CD14-positive monocyte (primary cell): ENCODE data around the gene TEN1. TPM values are rescaled to one million over a fixed set of nuclear protein-coding genes. Genes with fewer than 3 reads are reported as not detected.

Experiments used
- DNase-seq, 3 donors: peaks; one replicate each; pipeline ENCODE4 v3.0.0-alpha.2; 2011 to 2022
- H2AFZ ChIP-seq: 2 replicates; pipeline ENCODE4 v1.6.0; 2012; ENCODE audit warnings: mild to moderate bottlenecking, low read depth, low read length, inconsistent platforms; ENCODE audit not compliant: insufficient read depth, poor library complexity, severe bottlenecking
- H3K27ac ChIP-seq, 2 donors: 1 replicate in 1 of 2; 2 replicates in 1 of 2; pipeline ENCODE4 v1.5.1; 2012 to 2013; ENCODE audit warnings: low read length in 2 of 2, control low read depth in 1 of 2, inconsistent platforms in 1 of 2, low read depth in 1 of 2, mild to moderate bottlenecking in 1 of 2
- H3K27me3 ChIP-seq, 2 donors: one replicate each; pipeline versions ENCODE4 v1.6.0 to v1.6.1; 2011 to 2013; ENCODE audit warnings: low read length in 2 of 2; ENCODE audit not compliant: control insufficient read depth in 2 of 2, insufficient read depth in 2 of 2
- H3K36me3 ChIP-seq, 2 donors: replicated peaks in 1 of 2; 1 replicate in 1 of 2; 2 replicates in 1 of 2; pipeline versions ENCODE4 v1.5.1 to v1.6.1; 2012 to 2013; ENCODE audit warnings: low read length in 2 of 2, control low read depth in 1 of 2, inconsistent platforms in 1 of 2, mild to moderate bottlenecking in 1 of 2; ENCODE audit not compliant: insufficient read depth in 2 of 2, control insufficient read depth in 1 of 2
- H3K4me1 ChIP-seq, 2 donors: 1 replicate in 1 of 2; 2 replicates in 1 of 2; pipeline versions ENCODE4 v1.5.1 to v1.6.1; 2012 to 2013; ENCODE audit warnings: low read length in 2 of 2, control low read depth in 1 of 2, inconsistent platforms in 1 of 2, mild to moderate bottlenecking in 1 of 2, moderate library complexity in 1 of 2; ENCODE audit not compliant: insufficient read depth in 2 of 2, control insufficient read depth in 1 of 2
- H3K4me2 ChIP-seq: replicated peaks from 2 replicates; pipeline ENCODE3; 2012; ENCODE audit warnings: low read length, moderate library complexity, mild to moderate bottlenecking; ENCODE audit not compliant: poor library complexity, severe bottlenecking; ENCODE audit errors: extremely low read depth
- H3K4me3 ChIP-seq, 3 experiments: fragments of 200-600 bp in 1 of 3; sonication (generic) in 1 of 3; replicated peaks in 1 of 3; 1 replicate in 2 of 3; 2 replicates in 1 of 3; pipeline ENCODE4 v1.5.1; 2011 to 2013; ENCODE audit warnings: low read length in 3 of 3, mild to moderate bottlenecking in 3 of 3, control low read depth in 2 of 3, low read depth in 2 of 3, inconsistent platforms in 1 of 3, moderate library complexity in 1 of 3
- H3K79me2 ChIP-seq: 2 replicates; pipeline ENCODE4 v1.6.0; 2012; ENCODE audit warnings: mild to moderate bottlenecking, control low read depth, inconsistent platforms, low read length, moderate library complexity; ENCODE audit not compliant: insufficient read depth
- H3K9ac ChIP-seq: 2 replicates; pipeline ENCODE4 v1.6.0; 2017; ENCODE audit warnings: low read length, mild to moderate bottlenecking; ENCODE audit not compliant: insufficient read depth, poor library complexity, severe bottlenecking
- H3K9me3 ChIP-seq, 2 donors: replicated peaks in 1 of 2; 1 replicate in 1 of 2; 2 replicates in 1 of 2; pipeline versions ENCODE4 v1.5.1 to v1.6.1; 2012 to 2013; ENCODE audit warnings: low read length in 2 of 2, control low read depth in 1 of 2; ENCODE audit not compliant: control insufficient read depth in 1 of 2, insufficient read depth in 1 of 2
- H4K20me1 ChIP-seq: 2 replicates; pipeline ENCODE4 v1.6.0; 2012; ENCODE audit warnings: mild to moderate bottlenecking, low read length, control low read depth, moderate library complexity; ENCODE audit not compliant: insufficient read depth
- H3K27ac Mint-ChIP-seq, 7 donors: one replicate each; pipeline ENCODE4 v1.8.0; 2020; ENCODE audit warnings: mild to moderate bottlenecking in 7 of 7, mixed read lengths in 7 of 7, moderate library complexity in 6 of 7, inconsistent platforms in 2 of 7
- H3K27me3 Mint-ChIP-seq, 3 donors: one replicate each; pipeline ENCODE4 v1.8.0; 2021 to 2022; ENCODE audit warnings: low read depth in 3 of 3, mild to moderate bottlenecking in 3 of 3, mixed read lengths in 3 of 3, moderate library complexity in 3 of 3, inconsistent platforms in 1 of 3
- H3K36me3 Mint-ChIP-seq, 2 donors: one replicate each; pipeline ENCODE4 v1.8.0; 2020; ENCODE audit warnings: mixed read lengths in 2 of 2, inconsistent platforms in 1 of 2, mild to moderate bottlenecking in 1 of 2
- H3K4me1 Mint-ChIP-seq: one replicate; pipeline ENCODE4 v1.8.0; 2020; ENCODE audit warnings: mild to moderate bottlenecking, mixed read lengths
- H3K4me3 Mint-ChIP-seq, 2 donors: one replicate each; pipeline ENCODE4 v1.8.0; 2020; ENCODE audit warnings: mild to moderate bottlenecking in 2 of 2, mixed read lengths in 2 of 2, moderate library complexity in 1 of 2
- H3K9me3 Mint-ChIP-seq, 7 donors: one replicate each; pipeline ENCODE4 v1.8.0; 2020 to 2022; ENCODE audit warnings: mixed read lengths in 7 of 7, mild to moderate bottlenecking in 6 of 7, moderate library complexity in 6 of 7, inconsistent platforms in 2 of 7
- CTCF ChIP-seq: fragments of 200-600 bp; IDR thresholded peaks from one replicate; pipeline ENCODE4 v1.8.0; 2022; ENCODE audit warnings: antibody characterized with exemption, mild to moderate bottlenecking
- WGBS: methylation state at CpG from one replicate; pipeline ENCODE4 v1.1.5; 2013; ENCODE audit warnings: missing lambda C conversion rate; ENCODE audit not compliant: insufficient coverage; 5-methylcytosine and 5-hydroxymethylcytosine counted together
- intact Hi-C, 2 donors: fragments of 100-400 bp; cut with micrococcal nuclease; formaldehyde crosslinking; loops; one replicate each; pipeline versions ENCODE4 v1.15.0 to v1.15.1; 2023
- polyA plus RNA-seq, 3 donors: library from polyadenylated mRNA; depleted of rRNA in 1 of 3; unstranded in 2 of 3; stranded (reverse) in 1 of 3; fragments of 300-500 nt in 2 of 3; fragments of >200 nt in 1 of 3; fragmentation: Illumina TruSeq in 2 of 3; gene quantifications; 1 replicate in 2 of 3; 2 replicates in 1 of 3; pipeline ENCODE4 v1.2.3, GENCODE V29; 2012 to 2021

TEN1 gene
- polyA plus RNA-seq, 3 donors = 22.4 to 37.2 (median 31.3) TPM

- Histone ChIP-seq H3K4me2 (no peak overlapping the region), H3K9ac (no peak overlapping the region), H3K4me3 (no peak overlapping the region), H3K27ac (peak overlapping the region in 1 of 2 donors; percentile 56), H4K20me1 (peaks cover 43% of the 10 kb centered on the region), H3K27me3 (no peaks in the 10 kb centered on the region), H3K4me1 (peaks cover 27 to 28% of the 10 kb centered on the region in 2 donors), H3K9me3 (no peaks in the 10 kb centered on the region), H3K79me2 (peaks cover 9% of the 10 kb centered on the region), H2AFZ (no peak overlapping the region), H3K36me3 (peaks cover 75 to 96% of the 10 kb centered on the region in 2 donors)
- no peaks in the 10 kb centered on the region for H3K27me3 Mint-ChIP-seq
- whole genome bisulfite sequencing = 42% methylated on average over 9 of the region's 9 CpGs
- no peak for TF ChIP-seq CTCF
- no peak for DNase-seq
- intact Hi-C loops = no loop called here
- H3K4me1 Mint-ChIP-seq = peaks cover 28% of the 10 kb centered on the region
- no peak overlapping the region for H3K4me3 Mint-ChIP-seq
- H3K27ac Mint-ChIP-seq = peak overlapping the region in 5 of 7 donors; percentile 21 to 66 (median 23)
- peaks cover 78 to 96% of the 10 kb centered on the region in 2 donors for H3K36me3 Mint-ChIP-seq
- H3K9me3 Mint-ChIP-seq = peaks cover 0 to 4% (median 0%) of the 10 kb centered on the region in 7 donors
Measured at GRCh38 chr17:76048025-76048605, 69.1 kb downstream of the TEN1 start.

GRCh38 chr17:76048711-76049110, 69.7 kb downstream of the TEN1 start:
- Histone ChIP-seq H3K4me3 (no peak overlapping the region), H4K20me1 (peaks cover 49% of the 10 kb centered on the region), H3K79me2 (peaks cover 9% of the 10 kb centered on the region), H3K9ac (no peak overlapping the region), H3K27me3 (no peaks in the 10 kb centered on the region), H2AFZ (no peak overlapping the region), H3K9me3 (no peaks in the 10 kb centered on the region), H3K36me3 (peaks cover 74 to 96% of the 10 kb centered on the region in 2 donors), H3K4me2 (no peak overlapping the region), H3K4me1 (peaks cover 27 to 28% of the 10 kb centered on the region in 2 donors), H3K27ac (peak overlapping the region in 1 of 2 donors; percentile 56)
- H3K27ac Mint-ChIP-seq = no peak overlapping the region
- peaks cover 78 to 96% of the 10 kb centered on the region in 2 donors for H3K36me3 Mint-ChIP-seq
- WGBS = 59% methylated on average over 5 of the region's 9 CpGs
- no peaks in the 10 kb centered on the region for H3K27me3 Mint-ChIP-seq
- intact Hi-C loops = no loop called here
- no peak for TF ChIP-seq CTCF
- no peak overlapping the region for H3K4me3 Mint-ChIP-seq
- no peak for DNase-seq
- peaks cover 0 to 4% (median 0%) of the 10 kb centered on the region in 7 donors for H3K9me3 Mint-ChIP-seq
- peaks cover 28% of the 10 kb centered on the region for H3K4me1 Mint-ChIP-seq
